Non-pigmented ciliary epithelial cell (primary cell): ENCODE results near the gene ANKRD39.

ENCODE experiments used
- DNase-seq: peaks from one replicate; pipeline ENCODE4 v3.0.0-alpha.2; 2010; ENCODE audit warnings: low read depth

Gene ANKRD39

GRCh38 chr2:96887493-96888012, 29.7 kb upstream of the ANKRD39 start:
- DNase-seq, result no peak

- no peak for DNase-seq
Observed at GRCh38 chr2:96885432-96886347, 27.9 kb upstream of the ANKRD39 start.

- DNase-seq, result no peak
Observed at GRCh38 chr2:96884299-96885094, 26.7 kb upstream of the ANKRD39 start.

GRCh38 chr2:96883306-96883705, 25.5 kb upstream of the ANKRD39 start:
- no peak for DNase-seq

- DNase-seq, result no peak
Observed at GRCh38 chr2:96882906-96883305, 25.1 kb upstream of the ANKRD39 start.

GRCh38 chr2:96882230-96882629, 24.4 kb upstream of the ANKRD39 start:
- DNase-seq, result no peak

- DNase-seq, result no peak
Observed at GRCh38 chr2:96881349-96882195, 23.8 kb upstream of the ANKRD39 start.

- no peak for DNase-seq
Observed at GRCh38 chr2:96880891-96881273, 23.1 kb upstream of the ANKRD39 start.

- DNase-seq, result no peak
Observed at GRCh38 chr2:96879545-96880040, 21.8 kb upstream of the ANKRD39 start.

- no peak for DNase-seq
Observed at GRCh38 chr2:96878796-96879544, 21.2 kb upstream of the ANKRD39 start.

- DNase-seq, result no peak
Observed at GRCh38 chr2:96878171-96878570, 20.4 kb upstream of the ANKRD39 start.

- DNase-seq, result no peak
Observed at GRCh38 chr2:96877631-96878092, 19.8 kb upstream of the ANKRD39 start.

- no peak for DNase-seq
Observed at GRCh38 chr2:96877042-96877451, 19.2 kb upstream of the ANKRD39 start.

- no peak for DNase-seq
Observed at GRCh38 chr2:96876269-96877041, 18.6 kb upstream of the ANKRD39 start.

- DNase-seq, result no peak
Observed at GRCh38 chr2:96875498-96876268, 17.9 kb upstream of the ANKRD39 start.

GRCh38 chr2:96874198-96874831, 16.5 kb upstream of the ANKRD39 start:
- DNase-seq, result no peak

- no peak for DNase-seq
Observed at GRCh38 chr2:96873651-96874096, 15.9 kb upstream of the ANKRD39 start.

- DNase-seq, result no peak
Observed at GRCh38 chr2:96872591-96873349, 15.0 kb upstream of the ANKRD39 start.
